Osteocyte (in vitro differentiated cells): ENCODE results near the gene ATF6. TPM values are rescaled to one million over a fixed set of nuclear protein-coding genes. Genes with fewer than 3 reads are reported as not detected.

Source experiments
- DNase-seq: peaks from one replicate; pipeline ENCODE4 v3.0.0; 2021; ENCODE audit warnings: mixed read lengths; ENCODE audit not compliant: unreplicated experiment; ENCODE audit errors: extremely low spot score
- H3K27ac Mint-ChIP-seq: one replicate; pipeline ENCODE4 v1.8.0; 2021; ENCODE audit warnings: mild to moderate bottlenecking, mixed read lengths; ENCODE audit not compliant: unreplicated experiment
- H3K27me3 Mint-ChIP-seq: one replicate; pipeline ENCODE4 v1.8.0; 2021; ENCODE audit warnings: mixed read lengths; ENCODE audit not compliant: unreplicated experiment
- H3K36me3 Mint-ChIP-seq: one replicate; pipeline ENCODE4 v1.8.0; 2021; ENCODE audit warnings: mixed read lengths; ENCODE audit not compliant: unreplicated experiment
- H3K4me1 Mint-ChIP-seq: one replicate; pipeline ENCODE4 v1.8.0; 2021; ENCODE audit warnings: mixed read lengths; ENCODE audit not compliant: unreplicated experiment
- H3K4me3 Mint-ChIP-seq: one replicate; pipeline ENCODE4 v1.8.0; 2021; ENCODE audit warnings: mild to moderate bottlenecking, moderate library complexity, mixed read lengths; ENCODE audit not compliant: unreplicated experiment
- H3K9me3 Mint-ChIP-seq: one replicate; pipeline ENCODE4 v1.8.0; 2021; ENCODE audit warnings: mixed read lengths; ENCODE audit not compliant: unreplicated experiment
- CTCF ChIP-seq: fragments of 200-600 bp; sonication (generic); IDR thresholded peaks from 2 replicates; pipeline ENCODE4 v1.5.0; 2021; ENCODE audit warnings: antibody characterized with exemption, mild to moderate bottlenecking, moderate library complexity
- total RNA-seq: library from RNA; stranded (reverse); gene quantifications from 2 replicates; pipeline ENCODE4 v1.2.1, GENCODE V29; 2021

ATF6 gene
- total RNA-seq, 1 donor from 2014 or later = 29.7 TPM

- no peak for DNase-seq
- no peak for TF ChIP-seq CTCF
- Mint-ChIP-seq H3K9me3 (no peaks in the 10 kb centered on the region), H3K4me1 (peaks cover 41% of the 10 kb centered on the region), H3K36me3 (peaks cover 5% of the 10 kb centered on the region), H3K27ac (peak overlapping the region; percentile 80), H3K4me3 (no peak overlapping the region), H3K27me3 (no peaks in the 10 kb centered on the region)
Measured at GRCh38 chr1:161921990-161922389, 155.9 kb downstream of the ATF6 start.

GRCh38 chr1:161928056-161928455 is 161.9 kb downstream of the ATF6 start:
- H3K9me3 Mint-ChIP-seq = no peaks in the 10 kb centered on the region
- no peak for DNase-seq
- peaks cover 2% of the 10 kb centered on the region for H3K36me3 Mint-ChIP-seq
- no peak for TF ChIP-seq CTCF
- H3K27ac Mint-ChIP-seq = no peak overlapping the region
- H3K4me3 Mint-ChIP-seq = no peak overlapping the region
- H3K27me3 Mint-ChIP-seq = no peaks in the 10 kb centered on the region
- peaks cover 51% of the 10 kb centered on the region for H3K4me1 Mint-ChIP-seq

- Mint-ChIP-seq H3K27ac (peak overlapping the region; percentile 90), H3K36me3 (peaks cover 4% of the 10 kb centered on the region), H3K27me3 (no peaks in the 10 kb centered on the region), H3K4me3 (no peak overlapping the region), H3K4me1 (peaks cover 51% of the 10 kb centered on the region), H3K9me3 (no peaks in the 10 kb centered on the region)
- DNase-seq = no peak
- no peak for TF ChIP-seq CTCF
Measured at GRCh38 chr1:161929137-161929536, 163.0 kb downstream of the ATF6 start.

GRCh38 chr1:161930064-161930463 is 163.9 kb downstream of the ATF6 start:
- no peaks in the 10 kb centered on the region for H3K9me3 Mint-ChIP-seq
- no peak overlapping the region for H3K4me3 Mint-ChIP-seq
- H3K27ac Mint-ChIP-seq = peak overlapping the region; percentile 90
- peaks cover 55% of the 10 kb centered on the region for H3K4me1 Mint-ChIP-seq
- DNase-seq = no peak
- no peak for TF ChIP-seq CTCF
- H3K27me3 Mint-ChIP-seq = no peaks in the 10 kb centered on the region
- peaks cover 4% of the 10 kb centered on the region for H3K36me3 Mint-ChIP-seq

GRCh38 chr1:161932668-161933067 is 166.5 kb downstream of the ATF6 start:
- Mint-ChIP-seq H3K4me1 (peaks cover 53% of the 10 kb centered on the region), H3K4me3 (no peak overlapping the region), H3K9me3 (no peaks in the 10 kb centered on the region), H3K36me3 (peaks cover 6% of the 10 kb centered on the region), H3K27me3 (no peaks in the 10 kb centered on the region), H3K27ac (no peak overlapping the region)
- no peak for DNase-seq
- no peak for TF ChIP-seq CTCF
